ENCODE results near the gene CEP295NL. TPM values are rescaled to one million over a fixed set of nuclear protein-coding genes. Genes with fewer than 3 reads are reported as not detected.
"Not testable (repeated sequence)": the region's sequence is repeated elsewhere in the genome, so short reads cannot be mapped to it uniquely, and the experiment has no call there.

The CEP295NL gene
- total RNA-seq, 2 donors from 2014 or later, result 1.1 to 1.3 TPM

- intact Hi-C loops (cut with DNase I, micrococcal nuclease), result no loop called here
- DNase-seq (no peak), ATAC-seq (no peak)
Measured at GRCh38 chr17:78892520-78892919, 10.5 kb downstream of the CEP295NL start.

- no peak for ATAC-seq
- intact Hi-C loops (cut with DNase I, micrococcal nuclease), result no loop called here
- DNase-seq, result no peak
Measured at GRCh38 chr17:78892062-78892456, 10.9 kb downstream of the CEP295NL start.

- intact Hi-C loops (cut with DNase I, micrococcal nuclease), result no loop called here
- DNase-seq (no peak), ATAC-seq (no peak)
Measured at GRCh38 chr17:78891406-78892061, 11.5 kb downstream of the CEP295NL start.

GRCh38 chr17:78890498-78890897 lies 12.5 kb downstream of the CEP295NL start:
- intact Hi-C loops (cut with DNase I, micrococcal nuclease), result no loop called here
- no peak for ATAC-seq
- DNase-seq, result peak; percentile 52 to 63

- intact Hi-C loops (cut with DNase I, micrococcal nuclease); ATAC-seq; DNase-seq: not testable (repeated sequence)
Measured at GRCh38 chr17:78890096-78890495, 12.9 kb downstream of the CEP295NL start.

- ATAC-seq, result no peak
- DNase-seq, result no peak
- intact Hi-C loops (cut with DNase I, micrococcal nuclease), result no loop called here
Measured at GRCh38 chr17:78889531-78889930, 13.5 kb downstream of the CEP295NL start.

- ATAC-seq (no peak), DNase-seq (no peak)
- intact Hi-C loops (cut with DNase I, micrococcal nuclease), result no loop called here
Measured at GRCh38 chr17:78888941-78889518, 14.0 kb downstream of the CEP295NL start.

GRCh38 chr17:78886954-78887353 lies 16.0 kb downstream of the CEP295NL start:
- no peak for ATAC-seq
- DNase-seq, result no peak
- intact Hi-C loops (cut with DNase I, micrococcal nuclease), result no loop called here

- DNase-seq (no peak), ATAC-seq (no peak)
- intact Hi-C loops (cut with DNase I, micrococcal nuclease), result no loop called here
Measured at GRCh38 chr17:78885956-78886355, 17.0 kb downstream of the CEP295NL start.

- ATAC-seq (no peak), DNase-seq (no peak)
- intact Hi-C loops (cut with DNase I, micrococcal nuclease), result no loop called here
Measured at GRCh38 chr17:78884876-78885667, 17.9 kb downstream of the CEP295NL start.

- no peak for DNase-seq
- intact Hi-C loops (cut with DNase I, micrococcal nuclease), result no loop called here
- no peak for ATAC-seq
Measured at GRCh38 chr17:78884148-78884825, 18.7 kb downstream of the CEP295NL start.

GRCh38 chr17:78883533-78884131 lies 19.4 kb downstream of the CEP295NL start:
- DNase-seq (peak; percentile 43 to 68), ATAC-seq (peak; percentile 20)
- intact Hi-C loops (cut with DNase I, micrococcal nuclease), result no loop called here

GRCh38 chr17:78883089-78883532 lies 19.9 kb downstream of the CEP295NL start:
- DNase-seq, result peak in 1 of 2 donors; percentile 63
- intact Hi-C loops (cut with DNase I, micrococcal nuclease), result no loop called here
- ATAC-seq, result peak; percentile 70

GRCh38 chr17:78882540-78883088 lies 20.4 kb downstream of the CEP295NL start:
- no peak for ATAC-seq
- no peak for DNase-seq
- intact Hi-C loops (cut with DNase I, micrococcal nuclease), result no loop called here

- DNase-seq (peak in 1 of 2 donors; percentile 56), ATAC-seq (no peak)
- intact Hi-C loops (cut with DNase I, micrococcal nuclease), result loop anchor here in 1 of 2 donors (10.0 kb wide), 1 partner anchor 85 kb away; no protein-coding TSS in a partner anchor
Measured at GRCh38 chr17:78879635-78880186, 23.3 kb downstream of the CEP295NL start.

- DNase-seq (no peak), ATAC-seq (no peak)
- intact Hi-C loops (cut with DNase I, micrococcal nuclease), result loop anchor here in 1 of 2 donors (10.0 kb wide), 1 partner anchor 86 kb away; no protein-coding TSS in a partner anchor
Measured at GRCh38 chr17:78878871-78879527, 24.0 kb downstream of the CEP295NL start.

- DNase-seq, result no peak
Measured at GRCh38 chr17:78878261-78878660, 24.7 kb downstream of the CEP295NL start.

More at GRCh38 chr17:78878261-78878660, 24.7 kb downstream of the CEP295NL start:
- intact Hi-C loops (cut with DNase I, micrococcal nuclease), result loop anchor here in 1 of 2 donors (10.0 kb wide), 1 partner anchor 87 kb away; no protein-coding TSS in a partner anchor
- no peak for ATAC-seq

Data from left colon (tissue), 2 donors.